Fibroblast of villous mesenchyme (primary cell): ENCODE data around the gene VWA1. TPM values are rescaled to one million over a fixed set of nuclear protein-coding genes. Genes with fewer than 3 reads are reported as not detected.

Source experiments
- DNase-seq: peaks from one replicate; pipeline ENCODE4 v3.0.0-alpha.2; 2010; ENCODE audit warnings: low read depth
- H3K4me3 ChIP-seq: 2 replicates; pipeline ENCODE4 v1.5.1; 2011; ENCODE audit warnings: low read depth, mild to moderate bottlenecking, low read length
- CTCF ChIP-seq: IDR thresholded peaks from 2 replicates; pipeline ENCODE4 v1.5.1; 2012; ENCODE audit warnings: low read depth, mild to moderate bottlenecking, low read length; ENCODE audit not compliant: insufficient read depth
- total RNA-seq: library from RNA; depleted of rRNA; stranded (reverse); fragments of >200 nt; gene quantifications from 2 replicates; pipeline ENCODE4 v1.2.3, GENCODE V29; 2012

VWA1 gene
- total RNA-seq, 1 donor: 5.6 TPM

GRCh38 chr1:1393014-1393413 is 42.5 kb upstream of the VWA1 start:
- TF ChIP-seq CTCF: no peak
- no peak for DNase-seq
- H3K4me3 ChIP-seq: no peak overlapping the region

- DNase-seq: no peak
- H3K4me3 ChIP-seq: no peak overlapping the region
- TF ChIP-seq CTCF: no peak
Observed at GRCh38 chr1:1393428-1393827, 42.1 kb upstream of the VWA1 start.

- TF ChIP-seq CTCF: no peak
- no peak overlapping the region for H3K4me3 ChIP-seq
- no peak for DNase-seq
Observed at GRCh38 chr1:1394116-1394515, 41.4 kb upstream of the VWA1 start.

- DNase-seq: no peak
Observed at GRCh38 chr1:1395166-1395565, 40.3 kb upstream of the VWA1 start.

GRCh38 chr1:1397839-1398523 is 37.5 kb upstream of the VWA1 start:
- peak; percentile 54 for DNase-seq
- peak overlapping the region; percentile 81 for H3K4me3 ChIP-seq
- no peak for TF ChIP-seq CTCF

More at GRCh38 chr1:1395166-1395565, 40.3 kb upstream of the VWA1 start:
- H3K4me3 ChIP-seq: no peak overlapping the region
- TF ChIP-seq CTCF: no peak

GRCh38 chr1:1398677-1399186 is 36.8 kb upstream of the VWA1 start:
- TF ChIP-seq CTCF: no peak
- H3K4me3 ChIP-seq: peak overlapping the region; percentile 81
- DNase-seq: no peak
